K562 (cell line): Measurements from ENCODE around the gene ASMTL. TPM values are rescaled to one million over a fixed set of nuclear protein-coding genes. Genes with fewer than 3 reads are reported as not detected.

Source experiments
- BCL6 ChIP-seq: fragments of 250-450 bp; sonication (Bioruptor Pico); IDR thresholded peaks from 2 replicates; pipeline ENCODE4 v1.4.0; 2020
- FIP1L1 ChIP-seq: fragments of 200-400 bp; formaldehyde crosslinking; IDR thresholded peaks from 2 replicates; pipeline ENCODE4 v1.6.1; 2018; ENCODE audit warnings: mild to moderate bottlenecking, low read depth, low read length; ENCODE audit not compliant: poor library complexity, severe bottlenecking
- HDAC2 ChIP-seq: fragments of 450-650 bp; IDR thresholded peaks from 2 replicates; pipeline ENCODE4 v1.6.1; 2016; ENCODE audit warnings: mild to moderate bottlenecking
- HNRNPH1 ChIP-seq: fragments of 200-400 bp; formaldehyde crosslinking; optimal IDR thresholded peaks from 2 replicates; pipeline ENCODE3; 2017; ENCODE audit warnings: low read depth, mild to moderate bottlenecking, low read length, moderate library complexity
- HNRNPUL1 ChIP-seq: fragments of 200-400 bp; formaldehyde crosslinking; IDR thresholded peaks from 2 replicates; pipeline ENCODE4 v1.6.1; 2017; ENCODE audit warnings: low read length
- HSF4 ChIP-seq: fragments of 250-450 bp; sonication (Bioruptor Pico); IDR thresholded peaks from 2 replicates; pipeline ENCODE4 v2.1.2; 2022; ENCODE audit warnings: mild to moderate bottlenecking, moderate library complexity, borderline replicate concordance
- MAFG ChIP-seq: fragments of 450-650 bp; conservative IDR thresholded peaks from 2 replicates; pipeline ENCODE4 v1.6.1; 2016; ENCODE audit warnings: missing genetic modification characterization, missing compliant biosample characterization
- MYBL2 ChIP-seq, 2 experiments: fragments of 450-650 bp in 1 of 2; sonication (generic) in 1 of 2; formaldehyde crosslinking in 1 of 2; IDR thresholded peaks; 2 replicates each; pipeline versions ENCODE4 v1.6.1 to v1.8.1; 2017 to 2022; ENCODE audit warnings: borderline replicate concordance in 1 of 2, inconsistent platforms in 1 of 2, low read depth in 1 of 2, mild to moderate bottlenecking in 1 of 2, missing genetic modification reagents in 1 of 2, moderate library complexity in 1 of 2
- NELFE ChIP-seq: IDR thresholded peaks from 2 replicates; pipeline ENCODE4 v1.6.1; 2011; ENCODE audit warnings: mild to moderate bottlenecking; ENCODE audit not compliant: insufficient read depth, insufficient read length
- PHB ChIP-seq: fragments of 250-450 bp; sonication (Bioruptor Pico); IDR thresholded peaks from 2 replicates; pipeline ENCODE4 v1.5.0; 2021
- SIN3B ChIP-seq: fragments of 450-650 bp; IDR thresholded peaks from 2 replicates; pipeline ENCODE4 v1.6.1; 2017; ENCODE audit warnings: low read depth, mild to moderate bottlenecking, moderate library complexity
- SP1 ChIP-seq: sonication (generic); formaldehyde crosslinking; IDR thresholded peaks from 2 replicates; pipeline ENCODE4 v1.8.1; 2022; ENCODE audit warnings: mild to moderate bottlenecking, missing genetic modification reagents
- SRSF3 ChIP-seq: fragments of 200-400 bp; formaldehyde crosslinking; IDR thresholded peaks from 2 replicates; pipeline ENCODE4 v1.6.1; 2016; ENCODE audit warnings: mild to moderate bottlenecking, low read length, moderate library complexity; ENCODE audit not compliant: insufficient read depth
- TARDBP ChIP-seq: fragments of 450-650 bp; IDR thresholded peaks from 2 replicates; pipeline ENCODE4 v1.6.1; 2016
- TGIF2 ChIP-seq: sonication (generic); formaldehyde crosslinking; IDR thresholded peaks from 2 replicates; pipeline ENCODE4 v1.8.1; 2022; ENCODE audit warnings: mild to moderate bottlenecking, missing genetic modification reagents, moderate library complexity
- ZC3H11A ChIP-seq: IDR thresholded peaks from 2 replicates; pipeline ENCODE4 v1.6.1; 2012; ENCODE audit warnings: low read depth, low read length, improper control_type of control experiment
- ZNF184 ChIP-seq: sonication (generic); formaldehyde crosslinking; IDR thresholded peaks from 2 replicates; pipeline ENCODE4 v1.5.0; 2020; ENCODE audit warnings: missing genetic modification reagents
- polyA plus RNA-seq, 8 experiments: library from polyadenylated mRNA; depleted of rRNA in 4 of 8; stranded (reverse) in 5 of 8; unstranded in 3 of 8; fragments of >200 nt; fragmentation: Nextera tagmentation in 2 of 8; fragmentation: Illumina TruSeq in 1 of 8; extraction: Ambion mirVana in 2 of 8; extraction: Trizol in 1 of 8; gene quantifications; 2 replicates each; pipeline versions ENCODE4 v1.2.1 to v1.2.3, GENCODE V29; 2011 to 2014; ENCODE audit warnings: inconsistent platforms in 1 of 8, missing spikeins in 1 of 8
- total RNA-seq, 7 experiments: library from RNA; depleted of rRNA in 6 of 7; stranded (reverse); fragments of >200 nt in 6 of 7; fragmentation: Illumina TruSeq in 2 of 7; extraction: Trizol in 2 of 7; gene quantifications; 2 replicates each; pipeline versions ENCODE4 v1.2.1 to v1.2.3, GENCODE V29; 2011 to 2021; ENCODE audit warnings: low replicate concordance in 1 of 7
- TF ChIP-seq, protein P1 (sequence below): fragments of 250-450 bp; sonication (Bioruptor Pico); IDR thresholded peaks from 2 replicates; pipeline ENCODE4 v1.4.0; 2020; ENCODE audit warnings: mild to moderate bottlenecking, moderate library complexity
- TF ChIP-seq, protein P2 (sequence below): fragments of 450-650 bp; IDR thresholded peaks from 2 replicates; pipeline ENCODE4 v1.6.1; 2017; ENCODE audit warnings: antibody characterized with exemption, mild to moderate bottlenecking
- TF ChIP-seq, protein P3 (sequence below): fragments of 200-800 bp; sonication (Bioruptor generic); IDR thresholded peaks from 2 replicates; pipeline ENCODE4 v1.6.1; 2017; ENCODE audit warnings: missing genetic modification characterization, missing compliant biosample characterization
- TF ChIP-seq, protein P4 (sequence below), 3 experiments: IDR thresholded peaks in 2 of 3; conservative IDR thresholded peaks in 1 of 3; 2 replicates each; pipeline ENCODE4 v1.5.1; 2011 to 2012; ENCODE audit warnings: low read length in 3 of 3, mild to moderate bottlenecking in 3 of 3, control low read depth in 2 of 3, improper control_type of control experiment in 1 of 3, inconsistent platforms in 1 of 3, low read depth in 1 of 3, mixed read lengths in 1 of 3, moderate library complexity in 1 of 3; ENCODE audit not compliant: insufficient read depth in 2 of 3

ASMTL gene
- total and polyA plus RNA-seq, 9 of the 15 experiments (the other 6 are each of a cell fraction or from before 2014, with no cell fraction given) = 0.56 to 20.6 (median 7.6) TPM

DNA sequence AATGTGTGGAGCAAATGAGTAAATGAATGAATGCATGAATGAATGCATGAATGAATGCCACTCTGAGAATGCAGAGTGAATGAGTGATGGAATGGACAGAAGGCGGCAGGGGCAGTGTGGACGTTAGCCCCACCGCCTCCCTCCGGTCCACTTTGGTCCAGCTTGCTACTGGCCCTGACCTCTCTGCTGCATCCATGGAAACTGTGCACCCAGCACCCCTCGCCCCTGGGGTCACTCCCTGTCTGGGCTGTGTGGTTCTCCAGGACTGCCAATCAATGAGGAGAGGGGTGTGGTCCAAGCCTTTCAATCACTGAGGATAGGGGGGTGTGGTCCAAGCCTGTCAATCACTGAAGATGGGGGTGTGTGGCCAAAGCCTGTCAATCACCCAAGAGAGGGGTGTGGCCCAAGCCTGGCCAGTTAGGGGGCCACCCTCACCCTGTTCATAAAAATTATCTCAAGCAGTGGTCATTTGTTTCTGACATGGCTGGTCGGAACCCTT is 39.2 kb upstream of the ASMTL start (continued):
- TF ChIP-seq, protein P1, sequence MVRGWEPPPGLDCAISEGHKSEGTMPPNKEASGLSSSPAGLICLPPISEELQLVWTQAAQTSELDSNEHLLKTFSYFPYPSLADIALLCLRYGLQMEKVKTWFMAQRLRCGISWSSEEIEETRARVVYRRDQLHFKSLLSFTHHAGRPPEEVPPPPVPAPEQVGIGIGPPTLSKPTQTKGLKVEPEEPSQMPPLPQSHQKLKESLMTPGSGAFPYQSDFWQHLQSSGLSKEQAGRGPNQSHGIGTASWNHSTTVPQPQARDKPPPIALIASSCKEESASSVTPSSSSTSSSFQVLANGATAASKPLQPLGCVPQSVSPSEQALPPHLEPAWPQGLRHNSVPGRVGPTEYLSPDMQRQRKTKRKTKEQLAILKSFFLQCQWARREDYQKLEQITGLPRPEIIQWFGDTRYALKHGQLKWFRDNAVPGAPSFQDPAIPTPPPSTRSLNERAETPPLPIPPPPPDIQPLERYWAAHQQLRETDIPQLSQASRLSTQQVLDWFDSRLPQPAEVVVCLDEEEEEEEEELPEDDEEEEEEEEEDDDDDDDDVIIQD (CRISPR knock-in tag) = no peak
- TF ChIP-seq SRSF3 = no peak
- no peak for TF ChIP-seq PHB
- TF ChIP-seq SP1 (CRISPR knock-in tag) = peak; percentile 46; the same call in 1 of the 2 replicates
- no peak for TF ChIP-seq ZC3H11A
- TF ChIP-seq HDAC2 = no peak
- TF ChIP-seq BCL6 (CRISPR knock-in tag) = no peak
- no peak for TF ChIP-seq TGIF2 (CRISPR knock-in tag)
- TF ChIP-seq ZNF184 (CRISPR knock-in tag) = no peak
- no peak for TF ChIP-seq HNRNPH1
- TF ChIP-seq, protein P2, sequence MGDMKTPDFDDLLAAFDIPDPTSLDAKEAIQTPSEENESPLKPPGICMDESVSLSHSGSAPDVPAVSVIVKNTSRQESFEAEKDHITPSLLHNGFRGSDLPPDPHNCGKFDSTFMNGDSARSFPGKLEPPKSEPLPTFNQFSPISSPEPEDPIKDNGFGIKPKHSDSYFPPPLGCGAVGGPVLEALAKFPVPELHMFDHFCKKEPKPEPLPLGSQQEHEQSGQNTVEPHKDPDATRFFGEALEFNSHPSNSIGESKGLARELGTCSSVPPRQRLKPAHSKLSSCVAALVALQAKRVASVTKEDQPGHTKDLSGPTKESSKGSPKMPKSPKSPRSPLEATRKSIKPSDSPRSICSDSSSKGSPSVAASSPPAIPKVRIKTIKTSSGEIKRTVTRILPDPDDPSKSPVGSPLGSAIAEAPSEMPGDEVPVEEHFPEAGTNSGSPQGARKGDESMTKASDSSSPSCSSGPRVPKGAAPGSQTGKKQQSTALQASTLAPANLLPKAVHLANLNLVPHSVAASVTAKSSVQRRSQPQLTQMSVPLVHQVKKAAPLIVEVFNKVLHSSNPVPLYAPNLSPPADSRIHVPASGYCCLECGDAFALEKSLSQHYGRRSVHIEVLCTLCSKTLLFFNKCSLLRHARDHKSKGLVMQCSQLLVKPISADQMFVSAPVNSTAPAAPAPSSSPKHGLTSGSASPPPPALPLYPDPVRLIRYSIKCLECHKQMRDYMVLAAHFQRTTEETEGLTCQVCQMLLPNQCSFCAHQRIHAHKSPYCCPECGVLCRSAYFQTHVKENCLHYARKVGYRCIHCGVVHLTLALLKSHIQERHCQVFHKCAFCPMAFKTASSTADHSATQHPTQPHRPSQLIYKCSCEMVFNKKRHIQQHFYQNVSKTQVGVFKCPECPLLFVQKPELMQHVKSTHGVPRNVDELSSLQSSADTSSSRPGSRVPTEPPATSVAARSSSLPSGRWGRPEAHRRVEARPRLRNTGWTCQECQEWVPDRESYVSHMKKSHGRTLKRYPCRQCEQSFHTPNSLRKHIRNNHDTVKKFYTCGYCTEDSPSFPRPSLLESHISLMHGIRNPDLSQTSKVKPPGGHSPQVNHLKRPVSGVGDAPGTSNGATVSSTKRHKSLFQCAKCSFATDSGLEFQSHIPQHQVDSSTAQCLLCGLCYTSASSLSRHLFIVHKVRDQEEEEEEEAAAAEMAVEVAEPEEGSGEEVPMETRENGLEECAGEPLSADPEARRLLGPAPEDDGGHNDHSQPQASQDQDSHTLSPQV = no peak
- no peak for TF ChIP-seq NELFE
- no peak for TF ChIP-seq SIN3B
- no peak for TF ChIP-seq TARDBP
- TF ChIP-seq FIP1L1 = no peak
- TF ChIP-seq HNRNPUL1 = no peak
- no peak for TF ChIP-seq MAFG (tag)
- TF ChIP-seq, protein P3, sequence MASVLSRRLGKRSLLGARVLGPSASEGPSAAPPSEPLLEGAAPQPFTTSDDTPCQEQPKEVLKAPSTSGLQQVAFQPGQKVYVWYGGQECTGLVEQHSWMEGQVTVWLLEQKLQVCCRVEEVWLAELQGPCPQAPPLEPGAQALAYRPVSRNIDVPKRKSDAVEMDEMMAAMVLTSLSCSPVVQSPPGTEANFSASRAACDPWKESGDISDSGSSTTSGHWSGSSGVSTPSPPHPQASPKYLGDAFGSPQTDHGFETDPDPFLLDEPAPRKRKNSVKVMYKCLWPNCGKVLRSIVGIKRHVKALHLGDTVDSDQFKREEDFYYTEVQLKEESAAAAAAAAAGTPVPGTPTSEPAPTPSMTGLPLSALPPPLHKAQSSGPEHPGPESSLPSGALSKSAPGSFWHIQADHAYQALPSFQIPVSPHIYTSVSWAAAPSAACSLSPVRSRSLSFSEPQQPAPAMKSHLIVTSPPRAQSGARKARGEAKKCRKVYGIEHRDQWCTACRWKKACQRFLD (CRISPR knock-in tag) = no peak
- TF ChIP-seq, protein P4, sequence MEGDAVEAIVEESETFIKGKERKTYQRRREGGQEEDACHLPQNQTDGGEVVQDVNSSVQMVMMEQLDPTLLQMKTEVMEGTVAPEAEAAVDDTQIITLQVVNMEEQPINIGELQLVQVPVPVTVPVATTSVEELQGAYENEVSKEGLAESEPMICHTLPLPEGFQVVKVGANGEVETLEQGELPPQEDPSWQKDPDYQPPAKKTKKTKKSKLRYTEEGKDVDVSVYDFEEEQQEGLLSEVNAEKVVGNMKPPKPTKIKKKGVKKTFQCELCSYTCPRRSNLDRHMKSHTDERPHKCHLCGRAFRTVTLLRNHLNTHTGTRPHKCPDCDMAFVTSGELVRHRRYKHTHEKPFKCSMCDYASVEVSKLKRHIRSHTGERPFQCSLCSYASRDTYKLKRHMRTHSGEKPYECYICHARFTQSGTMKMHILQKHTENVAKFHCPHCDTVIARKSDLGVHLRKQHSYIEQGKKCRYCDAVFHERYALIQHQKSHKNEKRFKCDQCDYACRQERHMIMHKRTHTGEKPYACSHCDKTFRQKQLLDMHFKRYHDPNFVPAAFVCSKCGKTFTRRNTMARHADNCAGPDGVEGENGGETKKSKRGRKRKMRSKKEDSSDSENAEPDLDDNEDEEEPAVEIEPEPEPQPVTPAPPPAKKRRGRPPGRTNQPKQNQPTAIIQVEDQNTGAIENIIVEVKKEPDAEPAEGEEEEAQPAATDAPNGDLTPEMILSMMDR (IDR thresholded peaks at IDR 0.05 in 2 of 3, conservative IDR thresholded peaks at IDR 0.05 in 1 of 3; ENCODE audit: insufficient read depth in 2 of 3, low read depth in 1 of 3, low read length in 3 of 3) = no peak
- no peak for TF ChIP-seq HSF4 (CRISPR knock-in tag)
- TF ChIP-seq MYBL2 (IDR thresholded peaks at IDR 0.05; ENCODE audit: low read depth) = no peak
- no peak for TF ChIP-seq MYBL2 (CRISPR knock-in tag; IDR thresholded peaks at IDR 0.05; ENCODE audit: borderline replicate concordance)
